NOMO-1 (cell line): ENCODE measurements around the gene NEURL1B.
"Not testable (repeated sequence)": the region's sequence is repeated elsewhere in the genome, so short reads cannot be mapped to it uniquely, and the experiment has no call there.

Experiments used
- DNase-seq, 2 experiments: peaks; one replicate each; lab custom pipeline; 2025; ENCODE audit not compliant: unreplicated experiment in 2 of 2; lab: John Stamatoyannopoulos, UW

NEURL1B gene, protein sequence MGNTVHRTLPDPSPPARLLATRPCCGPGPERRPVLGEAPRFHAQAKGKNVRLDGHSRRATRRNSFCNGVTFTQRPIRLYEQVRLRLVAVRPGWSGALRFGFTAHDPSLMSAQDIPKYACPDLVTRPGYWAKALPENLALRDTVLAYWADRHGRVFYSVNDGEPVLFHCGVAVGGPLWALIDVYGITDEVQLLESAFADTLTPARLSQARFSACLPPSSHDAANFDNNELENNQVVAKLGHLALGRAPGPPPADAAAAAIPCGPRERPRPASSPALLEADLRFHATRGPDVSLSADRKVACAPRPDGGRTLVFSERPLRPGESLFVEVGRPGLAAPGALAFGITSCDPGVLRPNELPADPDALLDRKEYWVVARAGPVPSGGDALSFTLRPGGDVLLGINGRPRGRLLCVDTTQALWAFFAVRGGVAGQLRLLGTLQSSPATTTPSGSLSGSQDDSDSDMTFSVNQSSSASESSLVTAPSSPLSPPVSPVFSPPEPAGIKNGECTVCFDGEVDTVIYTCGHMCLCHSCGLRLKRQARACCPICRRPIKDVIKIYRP

DNA sequence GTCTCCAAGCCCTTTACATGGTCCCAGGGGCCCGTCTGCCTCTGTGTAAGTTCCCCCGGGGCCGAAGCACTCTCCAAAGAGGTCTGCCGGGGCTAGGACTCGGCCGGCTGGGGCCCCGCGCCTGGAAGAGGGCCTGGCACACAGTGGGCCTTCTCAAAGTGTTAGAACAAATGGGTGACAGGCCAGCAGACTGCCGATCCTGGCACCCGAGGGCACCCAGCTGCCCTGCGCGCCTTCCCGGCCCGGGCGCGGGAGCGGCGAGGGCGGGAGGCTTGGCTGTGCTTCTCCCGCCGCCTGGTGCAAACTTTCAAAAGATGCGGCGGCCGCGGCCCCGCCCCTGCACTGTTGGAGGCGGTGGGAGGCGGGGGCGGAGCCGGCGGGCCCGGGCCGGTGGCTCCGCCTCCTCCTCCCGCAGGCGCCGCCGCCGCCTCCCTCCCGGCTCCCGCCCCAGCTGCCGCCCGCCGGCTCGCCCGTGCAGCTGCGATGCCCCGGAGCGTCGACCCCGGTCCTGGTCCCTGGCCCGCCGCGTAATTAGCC lies at the start of gene NEURL1B:
TSS of gene NEURL1B (plus strand) at position 442 of the 537 bp plus-strand sequence. CDS start 144 bp downstream, outside the sequence.
- DNase-seq: peak; percentile 52 to 73

DNA sequence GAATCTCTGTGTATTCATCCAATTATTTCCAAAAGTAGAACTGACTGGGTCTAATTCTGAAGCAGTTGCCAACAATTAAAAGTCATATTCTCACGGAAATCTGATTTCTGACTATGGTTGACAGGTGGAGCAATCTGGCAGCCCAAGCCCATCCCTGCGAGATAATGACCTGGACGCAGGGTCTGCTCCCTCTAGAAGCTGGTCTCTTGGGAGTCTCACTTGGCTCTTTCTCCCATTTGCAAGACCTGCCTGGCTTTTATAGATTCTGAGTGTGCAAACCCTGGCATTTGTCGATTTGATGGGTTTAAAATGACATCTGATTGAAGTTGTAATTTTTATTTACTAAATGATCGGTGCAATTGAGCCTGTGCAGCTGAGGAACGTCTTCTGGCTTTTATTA lies 49.4 kb upstream of the NEURL1B start:
- no peak for DNase-seq

DNA sequence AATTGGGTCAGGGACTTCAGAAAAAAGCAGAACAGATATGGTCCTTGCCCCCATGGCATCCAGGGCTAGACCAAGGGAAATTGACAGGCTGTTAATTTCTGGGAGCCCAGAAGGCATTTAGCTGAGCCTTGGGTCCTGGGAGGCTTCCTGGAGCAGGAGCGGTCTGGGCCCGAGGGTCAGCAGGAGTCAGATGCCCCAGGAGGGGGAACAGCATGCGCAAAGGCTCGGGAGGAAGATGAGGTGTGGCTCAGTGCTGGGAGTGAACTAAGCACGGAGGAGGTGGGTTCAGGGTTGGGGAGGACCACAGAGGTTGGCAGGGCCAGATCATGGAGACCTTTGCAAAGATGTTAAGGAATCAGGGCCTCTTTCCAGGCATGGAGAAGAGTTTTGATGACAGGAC lies 48.2 kb upstream of the NEURL1B start:
- no peak for DNase-seq

DNA sequence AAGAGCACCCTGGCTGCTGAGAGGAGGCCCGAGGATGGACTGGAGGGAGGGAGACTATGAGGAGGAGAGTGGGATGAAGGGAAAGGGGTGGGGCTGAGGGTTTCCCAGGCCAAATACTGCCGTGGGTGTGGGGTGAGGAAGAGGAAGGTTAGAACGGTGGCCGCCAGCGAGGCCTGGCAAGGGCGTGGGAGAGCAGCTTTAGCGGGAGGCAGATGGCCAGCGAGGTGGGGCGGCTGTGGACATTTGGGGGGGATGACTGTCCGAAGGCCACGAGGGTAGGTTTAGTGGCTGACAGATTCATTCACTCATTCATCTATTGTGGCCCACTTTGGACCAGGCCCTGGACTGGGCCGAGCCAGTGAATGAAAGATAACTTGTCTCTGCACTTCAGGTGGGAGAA lies 47.8 kb upstream of the NEURL1B start:
- DNase-seq: no peak

DNA sequence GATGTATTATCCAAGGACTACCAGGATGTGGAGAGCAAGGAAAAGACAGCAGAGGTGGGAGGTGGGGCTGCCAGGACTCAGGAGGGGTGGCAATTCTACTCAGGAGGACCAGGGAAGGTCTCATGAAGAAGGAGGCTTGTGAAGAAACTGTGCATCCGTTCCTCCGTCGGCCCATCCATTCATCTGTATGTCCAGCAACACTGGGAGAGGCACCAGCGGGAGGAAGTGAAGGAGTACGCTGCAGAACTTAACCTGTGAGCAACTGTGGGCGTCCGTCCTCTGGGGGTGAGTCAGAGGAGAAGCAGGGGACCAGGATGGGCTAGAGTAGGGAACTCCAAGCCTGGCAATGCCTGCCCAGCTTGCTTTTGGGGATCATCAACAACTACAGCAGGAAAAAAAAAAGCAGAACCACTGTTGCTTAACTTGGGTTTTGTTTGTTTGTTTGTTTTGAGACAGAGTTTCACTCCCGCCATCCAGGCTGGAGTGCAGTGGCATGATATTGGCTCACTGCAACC lies 47.3 kb upstream of the NEURL1B start:
- DNase-seq: no peak

DNA sequence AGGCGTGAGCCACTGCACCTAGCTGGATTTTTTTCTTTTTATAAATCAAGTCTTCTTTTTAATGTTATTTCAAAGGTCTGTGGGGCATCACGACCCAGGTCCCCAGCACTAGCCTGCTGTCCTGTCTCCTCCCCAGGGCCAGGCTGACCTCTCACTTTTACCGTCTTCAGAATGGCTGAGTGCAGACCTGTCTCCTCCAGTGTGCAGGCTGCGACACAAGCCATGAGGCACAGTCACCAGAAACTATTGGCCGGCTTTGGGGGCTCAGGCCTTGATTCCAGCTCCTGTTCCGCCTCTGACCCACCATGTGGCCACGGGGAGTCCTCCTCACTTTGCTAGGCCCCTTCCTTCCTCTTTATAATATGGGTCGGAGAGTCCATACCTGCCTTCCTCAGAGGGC lies 46.6 kb upstream of the NEURL1B start:
- DNase-seq: no peak

DNA sequence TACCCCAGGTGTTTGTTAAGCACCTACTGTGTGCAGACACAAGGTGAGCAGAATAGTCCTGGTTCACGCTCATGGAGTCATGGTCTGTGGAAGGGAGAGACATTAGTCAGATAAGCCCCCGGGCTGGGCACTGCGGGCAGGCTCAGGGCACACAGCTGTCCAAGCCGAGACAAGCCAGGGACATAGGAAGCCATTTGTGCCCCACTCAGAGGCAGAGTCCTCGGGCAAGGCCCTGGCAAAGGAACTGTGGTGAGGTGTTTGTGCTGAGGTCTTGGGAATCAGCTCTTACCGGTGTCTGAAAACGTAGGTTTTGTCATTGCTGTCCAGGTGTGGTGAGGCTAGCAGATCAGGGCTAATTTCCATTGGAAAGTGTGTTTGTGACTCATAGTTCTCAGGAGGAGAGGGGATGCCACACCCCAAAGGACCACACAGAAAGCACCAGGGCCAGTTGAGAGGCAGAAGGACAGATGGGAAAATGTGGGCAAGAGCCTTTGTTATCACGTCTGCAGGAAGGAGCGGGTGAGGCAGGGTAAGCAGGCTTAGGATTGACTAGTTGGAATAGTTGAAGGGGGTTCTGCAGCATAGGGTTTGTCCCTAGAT lies 46.1 kb upstream of the NEURL1B start:
- no peak for DNase-seq

DNA sequence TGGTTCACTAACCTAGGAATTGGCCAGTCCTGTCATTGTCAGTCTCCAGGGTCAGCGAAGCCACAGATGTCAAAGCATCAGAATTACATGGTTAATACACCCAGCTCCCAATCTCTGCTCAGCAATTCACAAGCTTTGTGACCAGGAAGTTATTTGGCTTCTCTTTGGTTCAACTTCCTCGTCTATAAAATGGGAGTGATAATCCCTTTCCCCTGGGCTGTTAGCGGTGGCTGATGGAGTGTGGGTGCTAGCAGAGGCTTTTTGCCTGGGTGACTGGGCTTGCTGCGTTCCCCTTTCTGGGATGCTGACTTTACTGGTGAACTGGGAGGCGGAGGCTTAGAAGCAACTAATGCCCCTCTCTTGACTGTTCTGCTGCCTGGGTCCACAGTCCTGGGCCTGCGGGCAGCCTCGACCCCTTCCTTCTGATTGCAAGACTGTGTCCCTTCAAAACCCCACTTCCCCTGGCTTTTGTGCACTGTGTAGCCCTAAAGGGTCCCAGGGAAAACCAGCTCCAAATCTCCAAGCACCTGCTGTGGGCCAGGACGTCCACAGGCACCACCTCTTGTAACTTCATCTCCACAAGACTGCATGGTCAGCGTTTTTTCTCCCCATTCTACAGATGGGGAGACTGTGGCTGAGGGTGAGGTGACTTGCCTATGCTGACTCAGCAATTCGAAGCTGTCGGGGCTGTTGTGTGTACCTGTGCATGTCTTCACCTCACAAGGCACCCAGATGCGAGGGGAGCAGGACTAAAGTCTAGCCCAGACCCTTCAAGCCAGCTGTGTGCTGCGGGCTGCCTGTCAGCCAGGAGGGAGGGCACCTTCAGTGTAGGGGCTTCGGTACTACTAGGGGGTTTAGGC lies 45.2 kb upstream of the NEURL1B start:
- no peak for DNase-seq

DNA sequence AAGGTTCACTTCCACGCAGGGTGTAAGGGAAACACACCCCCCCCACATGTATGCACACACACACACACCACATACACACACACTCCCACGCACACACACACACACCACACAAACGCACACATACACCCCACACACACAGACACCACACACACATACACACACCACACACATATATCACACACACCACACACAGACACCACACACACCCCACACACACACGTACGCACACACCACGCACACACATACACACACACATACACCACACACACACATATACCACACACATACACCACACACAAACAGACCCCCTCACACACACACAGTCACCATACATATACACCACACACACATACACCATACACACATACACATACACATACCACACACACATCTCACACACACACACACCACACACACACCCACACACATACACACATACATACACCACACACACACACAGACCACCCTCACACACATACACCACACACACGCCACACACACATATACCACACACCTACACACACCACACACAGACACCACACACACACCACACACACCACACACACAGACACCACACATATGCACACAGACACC lies 44.3 kb upstream of the NEURL1B start:
- DNase-seq: no peak

DNA sequence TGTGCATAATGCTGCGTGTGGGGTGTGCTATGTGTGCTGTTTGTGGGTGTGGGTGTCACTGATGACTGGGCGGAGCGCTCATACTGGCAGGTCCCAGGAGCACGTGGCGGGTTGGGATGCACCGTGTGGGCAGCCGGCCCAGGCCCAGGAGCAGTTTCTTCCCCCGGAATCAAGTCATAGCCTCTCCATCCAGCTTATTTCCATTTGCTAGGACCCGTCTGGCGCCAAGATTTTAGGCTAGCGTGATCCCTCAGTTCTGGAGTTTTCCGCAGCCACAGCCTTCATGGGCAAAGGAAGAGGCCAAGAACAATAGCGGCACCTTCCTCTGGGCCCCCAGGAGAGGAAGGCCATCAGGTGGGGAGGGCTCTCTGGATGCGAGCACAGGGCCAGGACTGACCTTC lies 43.3 kb upstream of the NEURL1B start:
- DNase-seq: no peak

DNA sequence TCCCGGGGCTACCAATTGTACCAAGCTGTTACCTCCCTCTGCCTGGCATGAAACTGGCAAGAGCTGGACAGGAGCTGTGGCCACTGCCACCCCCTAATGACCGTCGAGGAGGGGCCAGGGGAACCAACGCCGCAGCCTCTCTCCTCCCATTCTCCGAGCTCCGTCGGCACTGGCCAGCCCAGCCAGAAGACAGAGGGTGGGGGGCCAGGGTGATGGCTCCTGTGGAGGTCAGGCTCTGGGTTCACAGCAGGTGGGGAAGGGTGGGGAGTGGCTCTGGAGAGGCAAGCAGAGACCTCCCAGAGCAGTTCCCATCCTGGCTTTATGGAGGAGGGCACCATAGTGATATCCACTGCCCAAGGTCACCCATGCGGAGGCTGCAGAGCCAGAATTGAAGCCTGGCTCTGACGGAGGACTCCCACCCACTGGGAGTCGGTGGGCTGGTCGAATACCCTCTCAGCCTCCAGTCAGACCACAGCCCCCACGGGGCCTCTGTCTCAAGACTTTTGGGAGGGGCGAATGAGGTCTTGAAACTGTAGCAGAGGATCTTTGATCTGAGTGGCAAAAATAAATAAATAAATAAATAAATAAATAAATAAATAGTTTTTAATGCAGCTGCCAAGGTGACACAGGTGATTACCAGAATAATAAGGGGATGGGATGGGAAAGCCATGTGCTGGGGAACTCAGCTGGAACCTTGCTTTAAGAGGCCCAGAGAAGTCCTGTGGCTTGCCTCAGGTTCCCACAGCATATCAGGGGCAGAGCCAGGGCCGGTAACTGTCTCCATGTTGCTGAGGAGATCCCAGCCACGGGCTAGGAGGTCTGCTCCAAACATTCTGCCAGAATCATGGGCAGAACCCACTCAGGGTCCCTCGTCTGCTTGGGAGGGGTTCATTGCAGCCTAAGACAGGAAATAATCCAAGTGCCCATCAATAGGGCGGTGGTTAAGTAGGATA lies 42.5 kb upstream of the NEURL1B start:
- no peak for DNase-seq

DNA sequence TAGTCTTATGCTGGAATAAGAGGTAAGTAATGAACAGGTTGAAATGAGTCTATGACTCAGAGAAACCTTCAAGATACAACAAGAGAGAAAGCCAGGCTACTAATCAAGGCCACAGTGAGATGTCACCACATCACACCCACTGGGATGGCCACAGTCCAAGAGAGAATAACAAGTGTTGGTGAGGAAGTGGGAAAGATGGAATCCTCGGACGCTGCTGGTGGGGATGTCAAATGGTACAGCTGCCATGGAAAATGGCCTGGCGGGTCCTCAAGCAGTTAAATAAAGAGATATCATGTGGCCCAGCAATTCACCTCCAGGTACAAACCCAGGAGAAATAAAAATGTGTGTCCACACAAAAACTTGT lies 41.9 kb upstream of the NEURL1B start:
- DNase-seq: no peak

DNA sequence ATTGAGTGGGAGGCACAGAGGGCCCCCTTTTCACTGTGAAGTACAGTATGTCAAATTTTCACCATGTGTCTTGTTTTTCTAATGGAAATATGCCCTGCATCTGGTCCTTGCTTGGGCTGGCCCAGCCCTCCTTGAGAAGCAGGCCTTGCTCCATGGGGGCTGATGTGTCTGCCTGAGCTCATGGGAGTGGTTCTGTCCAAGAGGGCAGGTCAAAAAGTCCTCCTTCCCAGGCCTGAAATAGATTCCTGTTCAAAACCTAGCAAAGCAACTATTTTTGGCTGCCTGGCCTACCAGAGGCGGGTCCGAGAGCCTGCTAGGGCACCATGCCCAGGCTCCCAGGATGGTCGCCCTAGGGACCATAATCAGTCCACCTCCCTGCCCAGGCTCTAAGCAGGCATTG lies 40.5 kb upstream of the NEURL1B start:
- no peak for DNase-seq

DNA sequence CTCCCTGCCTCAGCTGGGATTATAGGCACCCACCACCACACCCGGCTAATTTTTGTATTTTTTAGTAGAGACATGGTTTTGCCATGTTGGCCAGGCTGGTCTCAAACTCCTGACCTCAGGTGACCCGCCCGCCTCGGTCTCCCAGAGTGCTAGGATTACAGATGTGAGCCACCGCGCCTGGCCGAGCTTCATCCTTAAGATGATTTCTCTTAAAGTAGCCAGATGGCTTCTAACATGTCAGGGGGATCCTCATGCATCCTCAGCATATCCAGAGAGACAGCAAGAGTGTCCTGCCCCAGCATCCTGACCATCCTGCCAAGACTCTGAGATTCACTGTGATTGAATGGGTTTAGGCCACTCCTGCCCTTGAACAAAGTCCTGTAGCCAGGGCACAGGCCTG lies 39.5 kb upstream of the NEURL1B start:
- DNase-seq: not testable (repeated sequence)

DNA sequence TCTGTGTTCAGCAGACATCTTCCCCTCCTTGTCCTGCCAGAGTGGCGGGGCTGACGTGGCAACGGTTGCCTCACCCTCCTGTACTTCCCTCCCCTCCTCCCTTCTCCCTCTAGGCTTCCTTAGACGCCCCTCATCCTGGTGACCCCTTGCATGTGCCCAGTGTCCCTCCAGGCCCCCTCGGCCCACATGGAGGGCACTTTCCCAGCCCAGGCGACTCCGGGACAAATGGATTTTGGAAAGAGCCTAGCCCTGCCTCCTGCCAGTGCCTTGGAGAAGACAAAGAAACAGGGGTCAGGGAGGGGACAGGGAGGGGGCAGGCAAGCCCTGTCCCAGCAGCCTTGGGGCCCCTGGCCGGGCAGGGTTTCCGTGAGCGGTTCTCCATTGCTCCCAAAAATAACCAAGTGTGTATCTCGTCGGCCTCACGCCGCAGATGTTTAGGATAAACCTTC lies 38.3 kb upstream of the NEURL1B start:
- no peak for DNase-seq

DNA sequence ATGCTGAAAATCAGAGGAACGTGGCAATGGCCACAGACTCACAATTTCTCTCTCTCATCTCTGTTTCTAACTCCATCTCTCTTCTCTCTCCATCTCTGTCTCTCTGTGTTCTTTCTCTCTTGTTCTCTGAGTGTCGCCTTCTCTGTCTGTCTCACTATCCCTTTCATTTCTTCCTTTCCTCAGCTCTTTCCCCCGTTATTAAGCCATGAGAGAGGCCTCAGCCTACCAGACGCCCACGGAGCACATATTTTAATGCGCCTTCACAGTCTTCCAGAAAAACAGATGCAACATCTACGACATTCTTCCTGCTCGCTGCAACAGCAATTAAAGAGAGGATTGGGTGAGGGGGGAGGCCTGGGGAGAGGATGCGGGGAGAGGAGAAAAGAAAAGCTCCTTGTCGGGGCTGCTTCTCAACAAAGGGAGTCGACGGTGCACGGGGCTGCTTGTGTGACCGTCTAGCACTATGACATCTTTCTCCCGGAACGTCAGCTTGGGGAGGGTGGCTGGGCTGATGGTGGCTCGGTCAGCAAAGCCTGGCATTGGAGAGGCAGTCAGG lies 37.7 kb upstream of the NEURL1B start:
- DNase-seq: no peak

DNA sequence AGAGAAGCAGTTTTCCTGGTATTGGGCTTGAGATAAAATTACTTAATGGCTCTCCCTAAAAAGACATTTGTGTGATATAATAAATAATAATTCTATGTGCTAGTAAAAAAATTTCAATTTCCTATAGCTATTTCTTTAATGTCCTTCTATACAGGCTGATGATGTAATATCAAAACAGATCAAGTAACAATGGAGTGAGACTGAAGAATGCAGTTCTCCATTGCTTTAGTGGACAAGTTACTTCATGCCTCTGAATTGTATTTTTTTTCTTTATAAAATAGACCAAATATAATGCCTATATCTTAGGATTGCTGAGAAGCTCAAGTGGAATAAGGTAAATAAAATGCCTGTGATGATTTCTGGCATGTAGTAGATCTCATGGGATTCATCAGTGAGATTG lies 35.6 kb upstream of the NEURL1B start:
- no peak for DNase-seq

DNA sequence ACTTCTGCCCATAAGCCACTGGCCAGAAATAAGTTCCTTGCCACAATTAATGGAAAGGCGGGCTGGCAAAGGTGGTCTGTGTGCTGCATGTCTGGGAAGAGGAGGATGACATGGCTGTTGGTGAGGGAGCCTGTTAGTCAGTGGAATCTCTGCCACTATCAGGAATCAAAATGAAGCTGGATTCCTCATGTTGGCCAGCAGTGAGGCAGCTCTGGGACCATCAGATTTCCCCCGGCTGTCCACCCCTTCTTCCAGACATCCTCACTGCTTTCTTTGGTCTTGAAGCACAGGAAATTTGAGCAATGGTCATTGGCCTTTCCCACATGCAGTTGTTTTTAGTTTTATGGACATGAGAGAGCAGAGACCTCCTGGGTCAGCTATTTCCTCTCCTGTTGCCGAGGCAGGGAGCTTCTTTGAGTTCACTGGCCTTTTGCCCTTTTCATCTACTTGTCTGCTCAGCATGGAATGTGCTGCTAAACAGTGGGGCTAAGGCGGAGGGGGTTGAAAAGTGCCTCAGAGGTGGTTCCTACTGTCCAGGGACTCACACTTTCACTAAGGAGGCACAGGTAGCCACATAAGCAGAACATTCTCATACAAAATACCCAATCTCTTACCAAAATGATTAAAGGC lies 34.8 kb upstream of the NEURL1B start:
- DNase-seq: no peak
